ENCODE measurements around the gene ACTR1A.
"Not testable (repeated sequence)": the region's sequence is repeated elsewhere in the genome, so short reads cannot be mapped to it uniquely, and the experiment has no call there.

ACTR1A gene

GRCh38 chr10:102503264-102504178 lies 1.0 kb upstream of the ACTR1A start, which contains the start of gene SUFU:
TSS of gene SUFU (plus strand) at chr10:102503972. CDS start at chr10:102504153, 181 bp downstream.
- no peaks in the 10 kb centered on the region for H3K9me2 ChIP-seq (ENCODE audit: low read depth, low read length)
- H3F3A ChIP-seq (ENCODE audit: insufficient read depth, low read length), result no peaks in the 10 kb centered on the region
- H3K4me1 ChIP-seq (ENCODE audit: insufficient read depth, low read length, severe bottlenecking), result peaks cover 26% of the 10 kb centered on the region
- no peaks in the 10 kb centered on the region for H3K27me3 ChIP-seq (ENCODE audit: insufficient read depth, low read length)
- H3K36me3 ChIP-seq (ENCODE audit: insufficient read depth, low read length), result no peaks in the 10 kb centered on the region
- H3K9ac ChIP-seq (ENCODE audit: low read length), result peak within 1 kb of the TSS; percentile 89
- H2AFZ ChIP-seq (ENCODE audit: low read length), result peak within 1 kb of the TSS; percentile 41; the same call in 1 of the 2 replicates
- peak within 1 kb of the TSS; percentile 42 for H3K27ac ChIP-seq (ENCODE audit: low read depth, low read length, poor library complexity, severe bottlenecking)
- no peaks in the 10 kb centered on the region for H3K9me3 ChIP-seq (ENCODE audit: low read length)
- H3K4me2 ChIP-seq (ENCODE audit: low read length), result peak within 1 kb of the TSS; percentile 87
- peaks cover 30% of the 10 kb centered on the region for H3K79me2 ChIP-seq (ENCODE audit: insufficient read depth, low read length)
- H4K20me1 ChIP-seq (ENCODE audit: insufficient read depth, low read length), result no peaks in the 10 kb centered on the region
- peak within 1 kb of the TSS; percentile 95 for H3K4me3 ChIP-seq (ENCODE audit: low read depth, low read length, poor library complexity, severe bottlenecking)
- TF ChIP-seq EZH2 (IDR thresholded peaks at IDR 0.05; ENCODE audit: borderline replicate concordance, low read length), result no peak
- TF ChIP-seq, protein P1, sequence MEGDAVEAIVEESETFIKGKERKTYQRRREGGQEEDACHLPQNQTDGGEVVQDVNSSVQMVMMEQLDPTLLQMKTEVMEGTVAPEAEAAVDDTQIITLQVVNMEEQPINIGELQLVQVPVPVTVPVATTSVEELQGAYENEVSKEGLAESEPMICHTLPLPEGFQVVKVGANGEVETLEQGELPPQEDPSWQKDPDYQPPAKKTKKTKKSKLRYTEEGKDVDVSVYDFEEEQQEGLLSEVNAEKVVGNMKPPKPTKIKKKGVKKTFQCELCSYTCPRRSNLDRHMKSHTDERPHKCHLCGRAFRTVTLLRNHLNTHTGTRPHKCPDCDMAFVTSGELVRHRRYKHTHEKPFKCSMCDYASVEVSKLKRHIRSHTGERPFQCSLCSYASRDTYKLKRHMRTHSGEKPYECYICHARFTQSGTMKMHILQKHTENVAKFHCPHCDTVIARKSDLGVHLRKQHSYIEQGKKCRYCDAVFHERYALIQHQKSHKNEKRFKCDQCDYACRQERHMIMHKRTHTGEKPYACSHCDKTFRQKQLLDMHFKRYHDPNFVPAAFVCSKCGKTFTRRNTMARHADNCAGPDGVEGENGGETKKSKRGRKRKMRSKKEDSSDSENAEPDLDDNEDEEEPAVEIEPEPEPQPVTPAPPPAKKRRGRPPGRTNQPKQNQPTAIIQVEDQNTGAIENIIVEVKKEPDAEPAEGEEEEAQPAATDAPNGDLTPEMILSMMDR (IDR thresholded peaks at IDR 0.05; ENCODE audit: low read length), result peak; percentile 56

DNA sequence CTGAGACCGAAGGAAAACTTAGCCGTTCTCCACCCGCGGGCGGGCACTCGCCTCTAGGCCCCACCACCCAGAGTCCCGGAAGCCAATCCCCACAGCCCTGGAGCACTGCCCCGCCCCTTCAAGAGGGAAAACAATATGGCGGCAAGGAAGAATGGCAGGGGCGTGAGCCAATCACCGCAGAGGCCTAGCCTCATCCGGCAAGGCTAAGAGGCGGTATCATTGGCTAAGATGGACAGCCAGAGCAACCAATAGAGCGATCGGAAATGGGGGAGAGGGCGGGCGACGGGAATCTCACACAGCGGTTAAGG lies 529 bp downstream of the ACTR1A start:
- H3K36me3 ChIP-seq (ENCODE audit: insufficient read depth, low read length), result no peaks in the 10 kb centered on the region
- peak overlapping the region; percentile 90 for H3K4me2 ChIP-seq (ENCODE audit: low read length)
- H2AFZ ChIP-seq (ENCODE audit: low read length), result no peak overlapping the region
- H3K4me3 ChIP-seq (ENCODE audit: low read depth, low read length, poor library complexity, severe bottlenecking), result peak overlapping the region; percentile 90
- no peaks in the 10 kb centered on the region for H3K27me3 ChIP-seq (ENCODE audit: insufficient read depth, low read length)
- peaks cover 44% of the 10 kb centered on the region for H3K79me2 ChIP-seq (ENCODE audit: insufficient read depth, low read length)
- H3K4me1 ChIP-seq (ENCODE audit: insufficient read depth, low read length, severe bottlenecking), result peaks cover 26% of the 10 kb centered on the region
- H3K27ac ChIP-seq (ENCODE audit: low read depth, low read length, poor library complexity, severe bottlenecking), result peak overlapping the region; percentile 56
- H4K20me1 ChIP-seq (ENCODE audit: insufficient read depth, low read length), result no peaks in the 10 kb centered on the region
- H3K9me3 ChIP-seq (ENCODE audit: low read length), result no peaks in the 10 kb centered on the region
- no peaks in the 10 kb centered on the region for H3F3A ChIP-seq (ENCODE audit: insufficient read depth, low read length)
- no peak for TF ChIP-seq EZH2 (IDR thresholded peaks at IDR 0.05; ENCODE audit: borderline replicate concordance, low read length)
- TF ChIP-seq, protein P1 (IDR thresholded peaks at IDR 0.05; ENCODE audit: low read length), result no peak
- no peaks in the 10 kb centered on the region for H3K9me2 ChIP-seq (ENCODE audit: low read depth, low read length)
- peak overlapping the region; percentile 87 for H3K9ac ChIP-seq (ENCODE audit: low read length)

DNA sequence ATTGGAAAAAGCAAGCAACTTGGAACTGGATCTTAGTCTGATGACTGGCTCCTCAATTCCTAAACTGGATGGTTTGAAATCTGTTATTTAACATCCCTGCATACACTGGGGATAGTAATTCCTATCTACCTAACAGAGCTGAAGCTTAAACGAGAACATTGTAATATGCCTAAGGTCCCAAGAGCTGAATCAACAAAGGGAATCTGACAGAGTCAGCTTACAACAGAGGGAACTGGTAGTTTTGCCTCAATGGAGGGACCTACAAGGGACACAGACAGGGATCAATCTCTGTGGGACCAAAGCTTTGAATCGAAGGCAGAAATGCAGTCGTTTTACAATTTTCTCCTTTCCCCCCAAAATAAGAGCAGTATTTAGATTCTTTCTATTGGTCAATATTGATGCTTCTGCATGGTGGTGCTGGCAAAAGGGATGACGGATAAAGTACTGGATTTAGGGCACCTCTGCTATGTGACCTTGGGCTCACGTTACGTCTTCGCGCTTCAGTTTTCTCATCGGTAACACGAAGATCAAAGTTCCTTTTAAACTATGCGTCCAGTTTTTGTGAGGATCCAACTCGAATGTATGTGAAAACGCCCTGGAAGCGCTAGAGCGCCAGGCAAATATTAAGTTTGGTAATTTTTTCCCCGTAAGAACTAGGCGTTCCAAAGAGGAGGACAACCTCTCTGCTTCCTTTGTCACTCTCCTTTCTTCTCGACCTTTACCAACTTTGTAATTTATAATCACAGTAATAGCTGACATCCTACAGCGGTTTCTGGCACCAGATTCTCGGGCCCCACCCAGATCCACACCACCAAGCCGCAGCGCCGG lies 1.1 kb downstream of the ACTR1A start:
- peak overlapping the region; percentile 90 for H3K4me3 ChIP-seq (ENCODE audit: low read depth, low read length, poor library complexity, severe bottlenecking)
- H2AFZ ChIP-seq (ENCODE audit: low read length), result no peak overlapping the region
- TF ChIP-seq, protein P1 (IDR thresholded peaks at IDR 0.05; ENCODE audit: low read length), result no peak
- no peaks in the 10 kb centered on the region for H3F3A ChIP-seq (ENCODE audit: insufficient read depth, low read length)
- no peaks in the 10 kb centered on the region for H4K20me1 ChIP-seq (ENCODE audit: insufficient read depth, low read length)
- H3K9me2 ChIP-seq (ENCODE audit: low read depth, low read length), result no peaks in the 10 kb centered on the region
- no peaks in the 10 kb centered on the region for H3K27me3 ChIP-seq (ENCODE audit: insufficient read depth, low read length)
- H3K27ac ChIP-seq (ENCODE audit: low read depth, low read length, poor library complexity, severe bottlenecking), result no peak overlapping the region
- H3K79me2 ChIP-seq (ENCODE audit: insufficient read depth, low read length), result peaks cover 47% of the 10 kb centered on the region
- H3K36me3 ChIP-seq (ENCODE audit: insufficient read depth, low read length), result no peaks in the 10 kb centered on the region
- no peaks in the 10 kb centered on the region for H3K9me3 ChIP-seq (ENCODE audit: low read length)
- H3K9ac ChIP-seq (ENCODE audit: low read length), result peak overlapping the region; percentile 79
- peak overlapping the region; percentile 90 for H3K4me2 ChIP-seq (ENCODE audit: low read length)
- H3K4me1 ChIP-seq (ENCODE audit: insufficient read depth, low read length, severe bottlenecking), result peaks cover 26% of the 10 kb centered on the region

DNA sequence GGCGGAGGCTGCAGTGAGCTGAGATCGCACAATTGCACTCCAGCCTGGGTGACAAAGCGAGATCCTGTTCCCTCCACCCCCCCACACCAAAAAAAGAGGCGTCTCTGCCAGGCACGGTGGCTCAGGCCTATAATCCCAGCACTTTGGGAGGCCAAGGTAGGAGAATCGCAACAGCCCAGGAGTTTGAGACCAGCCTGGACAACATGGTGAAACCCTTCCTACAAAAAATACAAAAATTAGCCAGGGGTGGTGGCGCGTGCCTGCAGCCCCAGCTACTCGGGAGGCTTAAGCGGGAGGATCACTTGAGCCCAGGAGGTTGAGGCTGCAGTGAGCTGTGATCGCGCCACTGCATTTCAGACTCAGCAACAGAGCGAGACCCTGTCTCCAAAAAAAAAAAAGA lies 1.8 kb downstream of the ACTR1A start:
- not testable (repeated sequence) for H3F3A ChIP-seq (ENCODE audit: insufficient read depth, low read length); H3K9me2 ChIP-seq (ENCODE audit: low read depth, low read length); H3K9me3 ChIP-seq (ENCODE audit: low read length); H2AFZ ChIP-seq (ENCODE audit: low read length); H3K27me3 ChIP-seq (ENCODE audit: insufficient read depth, low read length); H3K27ac ChIP-seq (ENCODE audit: low read depth, low read length, poor library complexity, severe bottlenecking); H4K20me1 ChIP-seq (ENCODE audit: insufficient read depth, low read length); H3K4me3 ChIP-seq (ENCODE audit: low read depth, low read length, poor library complexity, severe bottlenecking); H3K4me2 ChIP-seq (ENCODE audit: low read length); H3K36me3 ChIP-seq (ENCODE audit: insufficient read depth, low read length); H3K9ac ChIP-seq (ENCODE audit: low read length)
- peaks cover 26% of the 10 kb centered on the region for H3K4me1 ChIP-seq (ENCODE audit: insufficient read depth, low read length, severe bottlenecking)
- H3K79me2 ChIP-seq (ENCODE audit: insufficient read depth, low read length), result peaks cover 51% of the 10 kb centered on the region

All from OCI-LY1 (cell line).